MM.1S (cell line): ENCODE measurements around the gene DGUOK.

ENCODE experiments used
- DNase-seq: peaks from one replicate; pipeline ENCODE4 v3.0.0-alpha.2; 2015
- H2AFZ ChIP-seq: fragments of 300-600 bp; sonication (generic); 2 replicates; pipeline ENCODE4 v1.6.0; 2016; ENCODE audit warnings: antibody characterized with exemption, low read length
- H3F3A ChIP-seq: fragments of 300-600 bp; sonication (generic); 2 replicates; pipeline ENCODE4 v1.6.1; 2016; ENCODE audit warnings: mild to moderate bottlenecking, antibody characterized with exemption, low read length, moderate library complexity, mixed read lengths; ENCODE audit not compliant: insufficient read depth
- H3K27ac ChIP-seq: fragments of 300-600 bp; sonication (generic); 2 replicates; pipeline ENCODE4 v1.5.1; 2016; ENCODE audit warnings: mild to moderate bottlenecking, low read length
- H3K27me3 ChIP-seq: fragments of 300-600 bp; sonication (generic); replicated peaks from 2 replicates; pipeline ENCODE4 v1.6.0; 2016; ENCODE audit warnings: low read length; ENCODE audit not compliant: insufficient read depth
- H3K36me3 ChIP-seq: fragments of 300-600 bp; sonication (generic); replicated peaks from 2 replicates; pipeline ENCODE4 v1.6.1; 2016; ENCODE audit warnings: mild to moderate bottlenecking, low read length, mixed read lengths; ENCODE audit not compliant: insufficient read depth
- H3K4me1 ChIP-seq: fragments of 300-600 bp; sonication (generic); 2 replicates; pipeline ENCODE4 v1.6.1; 2016; ENCODE audit warnings: low read length, mixed read lengths
- H3K4me2 ChIP-seq: fragments of 300-600 bp; sonication (generic); 2 replicates; pipeline ENCODE4 v1.6.0; 2016; ENCODE audit warnings: low read depth, low read length
- H3K4me3 ChIP-seq: fragments of 300-600 bp; sonication (generic); 2 replicates; pipeline ENCODE4 v1.5.1; 2016; ENCODE audit warnings: low read length, mixed read lengths
- H3K79me2 ChIP-seq: fragments of 300-600 bp; sonication (generic); 2 replicates; pipeline ENCODE4 v1.6.1; 2016; ENCODE audit warnings: mixed run types, low read length, mixed read lengths
- H3K9ac ChIP-seq: fragments of 300-600 bp; sonication (generic); 2 replicates; pipeline ENCODE4 v1.6.1; 2016; ENCODE audit warnings: low read length, mixed read lengths
- H3K9me2 ChIP-seq: fragments of 300-600 bp; sonication (generic); replicated peaks from 2 replicates; pipeline ENCODE4 v1.6.1; 2016; ENCODE audit warnings: mild to moderate bottlenecking, low read length, mixed read lengths; ENCODE audit not compliant: insufficient read depth
- H3K9me3 ChIP-seq: fragments of 300-600 bp; sonication (generic); replicated peaks from 2 replicates; pipeline ENCODE4 v1.6.1; 2016; ENCODE audit warnings: mild to moderate bottlenecking, low read length, mixed read lengths; ENCODE audit not compliant: insufficient read depth
- H4K20me1 ChIP-seq: fragments of 300-600 bp; sonication (generic); 2 replicates; pipeline ENCODE4 v1.6.1; 2016; ENCODE audit warnings: mild to moderate bottlenecking, low read length, moderate library complexity, mixed read lengths; ENCODE audit not compliant: insufficient read depth
- CTCF ChIP-seq: fragments of 300-600 bp; sonication (generic); IDR thresholded peaks from 2 replicates; pipeline ENCODE4 v1.5.1; 2016; ENCODE audit warnings: antibody characterized with exemption, low read length, mixed read lengths
- EZH2 ChIP-seq: fragments of 300-600 bp; sonication (generic); optimal IDR thresholded peaks from 2 replicates; pipeline ENCODE3; 2017; ENCODE audit warnings: low read depth, mild to moderate bottlenecking, antibody characterized with exemption, low read length, mixed read lengths
- EZH2phosphoT487 ChIP-seq: fragments of 300-600 bp; sonication (generic); IDR thresholded peaks from 2 replicates; pipeline ENCODE4 v1.6.1; 2018; ENCODE audit warnings: antibody characterized with exemption, low read length

DGUOK gene

GRCh38 chr2:73956218-73956865, 29.7 kb downstream of the DGUOK start:
- Histone ChIP-seq H3K27ac (no peak overlapping the region), H2AFZ (no peak overlapping the region), H3F3A (no peaks in the 10 kb centered on the region), H3K4me2 (no peak overlapping the region), H3K9me3 (no peaks in the 10 kb centered on the region), H3K4me1 (no peaks in the 10 kb centered on the region), H3K79me2 (no peaks in the 10 kb centered on the region), H3K36me3 (0 out of 2 replicates have a peak, but pooled peaks cover 3% of the 10 kb centered on the region), H4K20me1 (no peaks in the 10 kb centered on the region), H3K4me3 (no peak overlapping the region), H3K9me2 (no peaks in the 10 kb centered on the region), H3K27me3 (no peaks in the 10 kb centered on the region), H3K9ac (no peak overlapping the region)
- TF ChIP-seq EZH2phosphoT487 = no peak
- no peak for TF ChIP-seq EZH2
- no peak for TF ChIP-seq CTCF
- no peak for DNase-seq

DNA sequence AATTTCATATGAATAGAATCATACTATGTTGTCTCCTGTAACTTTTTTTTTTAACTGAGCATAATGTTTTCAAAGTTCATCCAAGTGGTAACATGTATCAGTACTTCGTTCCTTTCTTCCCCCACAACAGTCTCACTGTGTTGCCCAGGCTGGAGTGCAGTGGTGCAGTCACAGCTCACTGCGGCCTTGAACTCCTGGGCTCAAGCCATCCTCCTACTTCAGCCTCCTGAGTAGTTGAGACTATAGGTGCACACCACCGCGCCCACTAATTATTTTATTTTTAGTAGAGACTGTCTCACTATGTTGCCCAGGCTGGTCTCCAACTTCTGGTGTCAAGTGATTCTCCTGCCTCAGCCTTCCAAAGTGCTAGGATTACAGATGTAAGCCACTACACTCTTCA, 34.6 kb downstream of the DGUOK start:
- no peak for TF ChIP-seq CTCF
- no peak for TF ChIP-seq EZH2phosphoT487
- no peak for TF ChIP-seq EZH2
- no peak for DNase-seq
- Histone ChIP-seq H3K27ac (no peak overlapping the region), H3K9ac (no peak overlapping the region), H3K79me2 (no peaks in the 10 kb centered on the region), H3K27me3 (no peaks in the 10 kb centered on the region), H3K4me3 (no peak overlapping the region), H3K4me2 (no peak overlapping the region), H4K20me1 (no peaks in the 10 kb centered on the region), H2AFZ (no peak overlapping the region), H3K4me1 (no peaks in the 10 kb centered on the region), H3K9me3 (no peaks in the 10 kb centered on the region), H3F3A (no peaks in the 10 kb centered on the region), H3K36me3 (0 out of 2 replicates have a peak, but pooled peaks cover 3% of the 10 kb centered on the region), H3K9me2 (no peaks in the 10 kb centered on the region)

- Histone ChIP-seq H3K9me3 (no peaks in the 10 kb centered on the region), H3K9ac (no peak overlapping the region), H3K36me3 (0 out of 2 replicates have a peak, but pooled peaks cover 3% of the 10 kb centered on the region), H3K4me2 (no peak overlapping the region), H3K27me3 (no peaks in the 10 kb centered on the region), H3K4me3 (no peak overlapping the region), H3F3A (no peaks in the 10 kb centered on the region), H3K79me2 (no peaks in the 10 kb centered on the region), H3K9me2 (no peaks in the 10 kb centered on the region), H4K20me1 (no peaks in the 10 kb centered on the region), H2AFZ (no peak overlapping the region), H3K27ac (no peak overlapping the region), H3K4me1 (no peaks in the 10 kb centered on the region)
- TF ChIP-seq EZH2phosphoT487 = no peak
- TF ChIP-seq EZH2 = no peak
- TF ChIP-seq CTCF = no peak
- DNase-seq = no peak
These were observed 35.3 kb downstream of the DGUOK start for GRCh38 chr2:73961823-73962615.
